Activated B cell treated with CpG ODN at 0.5 μM for 24 hours (primary cell): ENCODE measurements around the gene BCCIP. TPM values are rescaled to one million over a fixed set of nuclear protein-coding genes. Genes with fewer than 3 reads are reported as not detected.

ENCODE experiments used
- ATAC-seq: fragments of 200-7000 bp; cut with Tn5 transposase; one replicate; pipeline ENCODE4 v1.10.0; 2021; ENCODE audit warnings: low read depth, mild to moderate bottlenecking, moderate library complexity
- CTCF ChIA-PET: fragments of 350-600 bp; sonication (Branson Sonifier 250); formaldehyde crosslinking; loops from one replicate; lab custom pipeline; 2021; ENCODE audit warnings: antibody characterized with exemption; lab: Charles Lee
- POLR2A ChIA-PET: fragments of 350-600 bp; sonication (Branson Sonifier 250); formaldehyde crosslinking; loops from one replicate; lab custom pipeline; 2021; ENCODE audit warnings: antibody characterized with exemption; lab: Charles Lee
- DNase-seq: peaks from one replicate; pipeline ENCODE4 v3.0.0; 2022
- H3K27ac Mint-ChIP-seq: one replicate; pipeline ENCODE4 v1.8.0; 2020; ENCODE audit warnings: mixed read lengths
- H3K27me3 Mint-ChIP-seq: one replicate; pipeline ENCODE4 v1.8.0; 2021; ENCODE audit warnings: mixed read lengths
- H3K36me3 Mint-ChIP-seq: one replicate; pipeline ENCODE4 v1.8.0; 2021; ENCODE audit warnings: low read depth, mixed read lengths
- H3K4me1 Mint-ChIP-seq: one replicate; pipeline ENCODE4 v1.8.0; 2021; ENCODE audit warnings: mixed read lengths
- H3K4me3 Mint-ChIP-seq: one replicate; pipeline ENCODE4 v1.8.0; 2020; ENCODE audit warnings: mild to moderate bottlenecking, mixed read lengths
- H3K9me3 Mint-ChIP-seq: one replicate; pipeline ENCODE4 v1.8.0; 2020; ENCODE audit warnings: mixed read lengths
- CTCF ChIP-seq: fragments of 200-600 bp; IDR thresholded peaks from one replicate; pipeline ENCODE4 v1.8.0; 2022; ENCODE audit warnings: antibody characterized with exemption, mild to moderate bottlenecking
- intact Hi-C: fragments of 100-400 bp; cut with micrococcal nuclease; formaldehyde crosslinking; loops from one replicate; pipeline ENCODE4 v1.15.1; 2024
- total RNA-seq: library from RNA; stranded (reverse); gene quantifications from 2 replicates; pipeline ENCODE4 v1.2.3, GENCODE V29; 2022

The BCCIP gene
- total RNA-seq, 1 donor from 2014 or later: 63.6 TPM

GRCh38 chr10:125811251-125811650, 12.1 kb upstream of the BCCIP start:
- no peak for TF ChIP-seq CTCF
- ChIA-PET POLR2A (no interaction called here), CTCF (no interaction called here)
- Mint-ChIP-seq H3K9me3 (no peaks in the 10 kb centered on the region), H3K4me3 (no peak overlapping the region), H3K27me3 (no peaks in the 10 kb centered on the region), H3K36me3 (peaks cover 71% of the 10 kb centered on the region), H3K4me1 (no peaks in the 10 kb centered on the region), H3K27ac (no peak overlapping the region)
- DNase-seq: no peak
- ATAC-seq: no peak
- intact Hi-C loops: no loop called here

- ATAC-seq: no peak
- Mint-ChIP-seq H3K9me3 (no peaks in the 10 kb centered on the region), H3K4me1 (no peaks in the 10 kb centered on the region), H3K4me3 (no peak overlapping the region), H3K36me3 (peaks cover 61% of the 10 kb centered on the region), H3K27me3 (no peaks in the 10 kb centered on the region), H3K27ac (no peak overlapping the region)
- no peak for DNase-seq
- ChIA-PET POLR2A (no interaction called here), CTCF (no interaction called here)
- no peak for TF ChIP-seq CTCF
- intact Hi-C loops: no loop called here
These were observed 11.1 kb upstream of the BCCIP start for GRCh38 chr10:125812128-125812750.

- Mint-ChIP-seq H3K4me3 (no peak overlapping the region), H3K27ac (no peak overlapping the region), H3K36me3 (peaks cover 39% of the 10 kb centered on the region), H3K4me1 (peaks cover 5% of the 10 kb centered on the region), H3K27me3 (no peaks in the 10 kb centered on the region), H3K9me3 (no peaks in the 10 kb centered on the region)
- ChIA-PET CTCF (no interaction called here), POLR2A (no interaction called here)
- DNase-seq (no peak), ATAC-seq (no peak)
- intact Hi-C loops: no loop called here
- no peak for TF ChIP-seq CTCF
These were observed 7.6 kb upstream of the BCCIP start for GRCh38 chr10:125815764-125816163.

GRCh38 chr10:125816548-125816947, 6.8 kb upstream of the BCCIP start:
- intact Hi-C loops: no loop called here
- no peak for ATAC-seq
- DNase-seq: no peak
- Mint-ChIP-seq H3K36me3 (peaks cover 35% of the 10 kb centered on the region), H3K27me3 (no peaks in the 10 kb centered on the region), H3K4me1 (peaks cover 10% of the 10 kb centered on the region), H3K4me3 (no peak overlapping the region), H3K27ac (no peak overlapping the region), H3K9me3 (no peaks in the 10 kb centered on the region)
- no peak for TF ChIP-seq CTCF
- ChIA-PET POLR2A (no interaction called here), CTCF (no interaction called here)

- ChIA-PET CTCF (no interaction called here), POLR2A (no interaction called here)
- no peak for DNase-seq
- Mint-ChIP-seq H3K4me3 (no peak overlapping the region), H3K27ac (no peak overlapping the region), H3K36me3 (peaks cover 33% of the 10 kb centered on the region), H3K27me3 (no peaks in the 10 kb centered on the region), H3K4me1 (peaks cover 19% of the 10 kb centered on the region), H3K9me3 (no peaks in the 10 kb centered on the region)
- ATAC-seq: no peak
- TF ChIP-seq CTCF: no peak
- intact Hi-C loops: no loop called here
These were observed 5.9 kb upstream of the BCCIP start for GRCh38 chr10:125817337-125817946.
